RCC 7860 (cell line): ENCODE data around the gene SYCP3.
"Not testable (repeated sequence)": the region's sequence is repeated elsewhere in the genome, so short reads cannot be mapped to it uniquely, and the experiment has no call there.

Experiments used
- DNase-seq: peaks from one replicate; pipeline ENCODE4 v3.0.0-alpha.2; 2015; ENCODE audit warnings: low spot score
- FAIRE-seq: peaks from 2 replicates; lab custom pipeline; 2012; peaks lifted over from hg19 to GRCh38; lab: Jason Lieb, UNC

SYCP3 gene

GRCh38 chr12:101761350-101761749, 22.1 kb upstream of the SYCP3 start:
- FAIRE-seq: no peak
- no peak for DNase-seq

GRCh38 chr12:101759396-101760047, 20.3 kb upstream of the SYCP3 start:
- peak; percentile 13 for DNase-seq
- FAIRE-seq: peak; percentile 44

GRCh38 chr12:101750152-101750551, 10.9 kb upstream of the SYCP3 start:
- FAIRE-seq: no peak
- DNase-seq: no peak

GRCh38 chr12:101749657-101750056, 10.4 kb upstream of the SYCP3 start:
- FAIRE-seq (no peak), DNase-seq (no peak)

- FAIRE-seq (no peak), DNase-seq (no peak)
Observed at GRCh38 chr12:101748907-101749306, 9.6 kb upstream of the SYCP3 start.

GRCh38 chr12:101747697-101748096, 8.4 kb upstream of the SYCP3 start:
- FAIRE-seq (no peak), DNase-seq (no peak)

- FAIRE-seq (no peak), DNase-seq (no peak)
Observed at GRCh38 chr12:101746661-101747060, 7.4 kb upstream of the SYCP3 start.

- DNase-seq (no peak), FAIRE-seq (no peak)
Observed at GRCh38 chr12:101746196-101746595, 6.9 kb upstream of the SYCP3 start.

GRCh38 chr12:101745481-101745880, 6.2 kb upstream of the SYCP3 start:
- DNase-seq: no peak
- FAIRE-seq: no peak

GRCh38 chr12:101743724-101744472, 4.6 kb upstream of the SYCP3 start:
- DNase-seq: no peak
- no peak for FAIRE-seq

GRCh38 chr12:101743242-101743641, 4.0 kb upstream of the SYCP3 start:
- FAIRE-seq (no peak), DNase-seq (no peak)

GRCh38 chr12:101740980-101741379, 1.7 kb upstream of the SYCP3 start:
- FAIRE-seq (no peak), DNase-seq (no peak)

- no peak for DNase-seq
- FAIRE-seq: no peak
Observed at GRCh38 chr12:101740566-101740965, 1.3 kb upstream of the SYCP3 start.

- DNase-seq: no peak
- no peak for FAIRE-seq
Observed at GRCh38 chr12:101737476-101737875, 1.8 kb downstream of the SYCP3 start.

- DNase-seq, FAIRE-seq: not testable (repeated sequence)
Observed at GRCh38 chr12:101734482-101734881, 4.8 kb downstream of the SYCP3 start.

GRCh38 chr12:101733166-101733565, 6.1 kb downstream of the SYCP3 start:
- FAIRE-seq (peak; percentile 84), DNase-seq (no peak)

- no peak for DNase-seq
- no peak for FAIRE-seq
Observed at GRCh38 chr12:101732318-101732717, 6.9 kb downstream of the SYCP3 start.

- DNase-seq (no peak), FAIRE-seq (no peak)
Observed at GRCh38 chr12:101729842-101730241, 9.4 kb downstream of the SYCP3 start.

- DNase-seq (no peak), FAIRE-seq (peak; percentile 76)
Observed at GRCh38 chr12:101727098-101727497, 12.2 kb downstream of the SYCP3 start.

GRCh38 chr12:101722392-101722791, 16.9 kb downstream of the SYCP3 start:
- FAIRE-seq: no peak
- no peak for DNase-seq

GRCh38 chr12:101720118-101720517, 19.1 kb downstream of the SYCP3 start:
- FAIRE-seq: no peak

GRCh38 chr12:101719566-101719965, 19.7 kb downstream of the SYCP3 start:
- no peak for DNase-seq
- FAIRE-seq: no peak

More at GRCh38 chr12:101720118-101720517, 19.1 kb downstream of the SYCP3 start:
- no peak for DNase-seq
